Endothelial cell of umbilical vein (primary cell): ENCODE data around the gene DIAPH1. TPM values are rescaled to one million over a fixed set of nuclear protein-coding genes. Genes with fewer than 3 reads are reported as not detected.
A peak's percentile ranks its signal among the peaks of the same experiment; 100 is the strongest.

ENCODE experiments used
- BruUV-seq: library from RNA; stranded (reverse); fragments of 400-500 nt; replicated peaks from 2 replicates; lab custom pipeline; 2021; lab: Mats Ljungman, UMichigan
- CTCF ChIA-PET: fragments of 300-600, 350-600 bp; sonication (Branson Sonifier 250); formaldehyde crosslinking; loops from one replicate; lab custom pipeline; 2021; ENCODE audit warnings: antibody characterized with exemption, inconsistent platforms; lab: Charles Lee
- POLR2A ChIA-PET: fragments of 300-600, 350-600 bp; sonication (Branson Sonifier 250); formaldehyde crosslinking; loops from one replicate; lab custom pipeline; 2021; ENCODE audit warnings: antibody characterized with exemption, inconsistent platforms; lab: Charles Lee
- DNase-seq: peaks from one replicate; pipeline ENCODE4 v3.0.0-alpha.2; 2011; ENCODE audit warnings: low read depth, low spot score
- FAIRE-seq: peaks from 2 replicates; lab custom pipeline; 2011; peaks lifted over from hg19 to GRCh38; lab: Jason Lieb, UNC
- H2AFZ ChIP-seq: 2 replicates; pipeline ENCODE4 v1.6.0; 2012; ENCODE audit warnings: low read depth, low read length, control low read depth, inconsistent platforms
- H3K27ac ChIP-seq: 2 replicates; pipeline ENCODE4 v1.5.1; 2011; ENCODE audit warnings: low read depth, mild to moderate bottlenecking, control low read depth, low read length, moderate library complexity; ENCODE audit not compliant: insufficient read depth
- H3K27me3 ChIP-seq, 2 experiments: 2 replicates each; pipeline versions ENCODE4 v1.6.0 to v1.6.1; 2011; ENCODE audit warnings: low read length in 2 of 2, mixed read lengths in 1 of 2; ENCODE audit not compliant: control insufficient read depth in 2 of 2, insufficient read depth in 2 of 2
- H3K36me3 ChIP-seq, 2 experiments: 2 replicates in 1 of 2; 3 replicates in 1 of 2; pipeline ENCODE4 v1.5.1; 2011; ENCODE audit warnings: low read length in 2 of 2, mild to moderate bottlenecking in 1 of 2, moderate library complexity in 1 of 2; ENCODE audit not compliant: control insufficient read depth in 2 of 2, insufficient read depth in 2 of 2; ENCODE audit errors: extremely low read depth in 1 of 2
- H3K4me1 ChIP-seq: 3 replicates; pipeline ENCODE4 v1.5.1; 2011; ENCODE audit warnings: mild to moderate bottlenecking, low read length; ENCODE audit not compliant: control insufficient read depth, insufficient read depth; ENCODE audit errors: extremely low read depth
- H3K4me2 ChIP-seq: 2 replicates; pipeline ENCODE4 v1.6.1; 2011; ENCODE audit warnings: low read length, control low read depth, mixed read lengths; ENCODE audit not compliant: insufficient read depth
- H3K4me3 ChIP-seq, 3 experiments: fragments of 200-600 bp in 1 of 3; sonication (generic), shearing (Covaris generic) in 1 of 3; replicated peaks in 1 of 3; 2 replicates each; pipeline ENCODE4 v1.5.1; 2011 to 2016; ENCODE audit warnings: control low read depth in 3 of 3, low read length in 3 of 3, mild to moderate bottlenecking in 2 of 3, inconsistent platforms in 1 of 3, low read depth in 1 of 3, moderate library complexity in 1 of 3; ENCODE audit not compliant: insufficient read depth in 1 of 3
- H3K79me2 ChIP-seq: 2 replicates; pipeline ENCODE4 v1.6.0; 2012; ENCODE audit warnings: low read length, inconsistent platforms; ENCODE audit not compliant: control insufficient read depth, insufficient read depth
- H3K9ac ChIP-seq: replicated peaks from 2 replicates; pipeline ENCODE3; 2011; ENCODE audit warnings: low read length, control low read depth; ENCODE audit not compliant: insufficient read depth; ENCODE audit errors: extremely low read depth
- H3K9me1 ChIP-seq: replicated peaks from 3 replicates; pipeline ENCODE4 v1.6.0; 2011; ENCODE audit warnings: mild to moderate bottlenecking, low read length; ENCODE audit not compliant: control insufficient read depth, insufficient read depth; ENCODE audit errors: extremely low read depth
- H3K9me3 ChIP-seq: replicated peaks from 2 replicates; pipeline ENCODE4 v1.5.1; 2012; ENCODE audit warnings: low read length, inconsistent platforms; ENCODE audit not compliant: control insufficient read depth, insufficient read depth
- H4K20me1 ChIP-seq: replicated peaks from 2 replicates; pipeline ENCODE3; 2011; ENCODE audit warnings: mild to moderate bottlenecking, low read length; ENCODE audit not compliant: control insufficient read depth, insufficient read depth; ENCODE audit errors: extremely low read depth
- CTCF ChIP-seq, 2 donors: IDR thresholded peaks; 1 replicate in 1 of 2; 2 replicates in 1 of 2; pipeline ENCODE4 v1.5.1; 2011; ENCODE audit warnings: low read length in 2 of 2, mild to moderate bottlenecking in 2 of 2, moderate library complexity in 2 of 2, control low read depth in 1 of 2, inconsistent platforms in 1 of 2, low read depth in 1 of 2; ENCODE audit not compliant: insufficient read depth in 1 of 2; ENCODE audit errors: extremely low read depth in 1 of 2
- EZH2 ChIP-seq: IDR thresholded peaks from 2 replicates; pipeline ENCODE4 v1.6.1; 2012; ENCODE audit warnings: borderline replicate concordance, low read depth, mild to moderate bottlenecking, moderate library complexity, low read length, inconsistent platforms; ENCODE audit not compliant: severe bottlenecking
- JUN ChIP-seq: IDR thresholded peaks from 2 replicates; pipeline ENCODE4 v1.6.1; 2011; ENCODE audit warnings: borderline replicate concordance, low read depth; ENCODE audit not compliant: insufficient read length, insufficient read depth
- MYC ChIP-seq: IDR thresholded peaks from one replicate; pipeline ENCODE4 v1.6.1; 2011; ENCODE audit warnings: mild to moderate bottlenecking, low read depth, low read length
- POLR2AphosphoS5 ChIP-seq: IDR thresholded peaks from 2 replicates; pipeline ENCODE4 v1.6.1; 2012; ENCODE audit warnings: low read depth, mild to moderate bottlenecking, control low read depth, low read length, moderate library complexity; ENCODE audit not compliant: insufficient read depth
- dilution Hi-C: fragments of 300-500 bp; cut with MboI; formaldehyde crosslinking; loops from one replicate; pipeline ENCODE4 v1.15.0; 2019; ENCODE audit warnings: low sequenced_read_pairs; ENCODE audit not compliant: extremely low pct_ligation_motif_present
- intact Hi-C: fragments of 100-400 bp; cut with micrococcal nuclease; formaldehyde crosslinking; loops from one replicate; pipeline ENCODE4 v1.10.0; 2022
- polyA plus RNA-seq, 4 experiments: library from polyadenylated mRNA; depleted of rRNA in 3 of 4; stranded (reverse) in 3 of 4; unstranded in 1 of 4; fragments of >200 nt; gene quantifications; 2 replicates each; pipeline versions ENCODE4 v1.2.1 to v1.2.3, GENCODE V29; 2011 to 2012; ENCODE audit warnings: missing spikeins in 1 of 4
- total RNA-seq: library from RNA; stranded (reverse); gene quantifications from 2 replicates; pipeline ENCODE4 v1.2.3, GENCODE V29; 2021
- TF ChIP-seq, protein P1 (sequence below): IDR thresholded peaks from 2 replicates; pipeline ENCODE4 v1.6.1; 2011; ENCODE audit not compliant: insufficient read depth, insufficient read length

The DIAPH1 gene
- total and polyA plus RNA-seq, 2 donors (not counting 3 experiments of a cell fraction or from before 2014, with no cell fraction given) = 68.6 to 105 TPM

DNA sequence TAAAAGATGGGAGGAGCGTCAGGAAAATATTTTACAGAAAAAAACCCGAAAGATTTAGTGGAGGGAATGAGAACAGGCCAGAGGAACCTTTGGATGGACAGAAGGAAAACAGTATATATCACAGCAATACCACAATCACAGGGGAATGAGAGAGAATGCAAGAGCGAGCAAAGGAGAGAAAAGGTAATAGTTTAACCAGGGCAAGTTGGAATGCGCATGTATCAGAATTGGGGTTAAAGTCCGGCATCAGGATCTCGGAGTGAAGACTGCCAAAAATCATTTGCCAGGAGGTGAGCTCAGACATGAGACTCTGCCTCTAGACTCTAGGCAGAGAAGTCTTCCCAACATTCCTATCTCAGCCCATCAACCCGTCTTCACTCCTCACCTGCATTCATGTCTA lies 93.1 kb downstream of the DIAPH1 start:
- Histone ChIP-seq H3K27me3 (no peaks in the 10 kb centered on the region), H3K4me2 (no peak overlapping the region), H3K9me3 (no peaks in the 10 kb centered on the region), H3K4me3 (no peak overlapping the region), H3K79me2 (no peaks in the 10 kb centered on the region), H3K4me1 (peaks cover 27% of the 10 kb centered on the region), H3K27ac (no peak overlapping the region), H4K20me1 (no peaks in the 10 kb centered on the region), H3K9me1 (no peaks in the 10 kb centered on the region), H2AFZ (no peak overlapping the region), H3K36me3 (peaks cover 8 to 16% of the 10 kb centered on the region in 2 experiments), H3K9ac (no peak overlapping the region)
- TF ChIP-seq EZH2 (no peak), POLR2AphosphoS5 (no peak)
- dilution Hi-C loops = no loop called here
- no TSS peak for BruUV-seq
- FAIRE-seq (no peak), DNase-seq (no peak)
- intact Hi-C loops = no loop called here
- POLR2A ChIA-PET = interaction anchor here (0.7 kb wide), 1 partner anchor 112 kb away, joined by 3 read pairs; the partner anchor contains the start of gene PCDHGA10
- CTCF ChIA-PET = interaction anchor here (0.8 to 10.9 kb wide), 8 partner anchors 11 to 108 kb away, joined by 3 to 308 read pairs (median 40); partner anchors contain the start of genes PCDHGA11, PCDHGA12, PCDHGB7 and PCDHGC3

- BruUV-seq = no TSS peak
- intact Hi-C loops = loop anchor here (1.0 to 5.0 kb wide), 6 partner anchors 35 to 188 kb away; partner anchors contain the start of genes PCDHGA11, PCDHGA12, PCDHGA2 and PCDHGB7
- H3K4me1 ChIP-seq = peaks cover 29% of the 10 kb centered on the region
These were observed 93.9 kb downstream of the DIAPH1 start for GRCh38 chr5:141524604-141525597.

More at GRCh38 chr5:141524604-141525597, 93.9 kb downstream of the DIAPH1 start:
- H3K4me3 ChIP-seq = no peak overlapping the region
- H3K9ac ChIP-seq = no peak overlapping the region
- FAIRE-seq = peak; percentile 96
- peak; percentile 96 for DNase-seq
- no peaks in the 10 kb centered on the region for H4K20me1 ChIP-seq
- H3K27me3 ChIP-seq = no peaks in the 10 kb centered on the region
- CTCF ChIA-PET = interaction anchor here (0.7 to 10.9 kb wide), 30 partner anchors 9 to 196 kb away, joined by 3 to 308 read pairs (median 5); partner anchors contain the start of genes PCDHGA10, PCDHGA11, PCDHGA12 and PCDHGA3
- POLR2A ChIA-PET = no interaction called here
- peaks cover 8 to 18% of the 10 kb centered on the region in 2 experiments for H3K36me3 ChIP-seq
- no peaks in the 10 kb centered on the region for H3K79me2 ChIP-seq
- H3K27ac ChIP-seq = peak overlapping the region; percentile 22
- TF ChIP-seq MYC (peak; percentile 64), JUN (no peak), CTCF (IDR thresholded peaks at IDR 0.05; ENCODE audit: extremely low read depth in 1 of 2, insufficient read depth in 1 of 2, low read depth in 1 of 2, low read length in 2 of 2) (peak; percentile 99 to 100)
- TF ChIP-seq, protein P1, sequence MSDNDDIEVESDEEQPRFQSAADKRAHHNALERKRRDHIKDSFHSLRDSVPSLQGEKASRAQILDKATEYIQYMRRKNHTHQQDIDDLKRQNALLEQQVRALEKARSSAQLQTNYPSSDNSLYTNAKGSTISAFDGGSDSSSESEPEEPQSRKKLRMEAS = peak; percentile 30
- dilution Hi-C loops = no loop called here
- no peaks in the 10 kb centered on the region for H3K9me1 ChIP-seq
- H2AFZ ChIP-seq = no peak overlapping the region
- no peaks in the 10 kb centered on the region for H3K9me3 ChIP-seq
- no peak overlapping the region for H3K4me2 ChIP-seq
